A549 (cell line): ENCODE results near the gene PITPNM3. TPM values are rescaled to one million over a fixed set of nuclear protein-coding genes. Genes with fewer than 3 reads are reported as not detected.

Experiments
- ATAC-seq, 2 experiments: fragments of 200-7000 bp in 1 of 2; fragments of >200 bp in 1 of 2; cut with Nextera tagmentation in 1 of 2; cut with Tn5 transposase in 1 of 2; 3 replicates each; pipeline versions ENCODE4 v1.8.0 to v1.9.1; 2018 to 2020; ENCODE audit warnings: mild to moderate bottlenecking in 1 of 2, moderate library complexity in 1 of 2
- CTCF ChIA-PET: fragments of 300-600 bp; sonication (Branson Sonifier 250); formaldehyde crosslinking; extraction: SDS; loops from one replicate; lab custom pipeline; 2021; ENCODE audit warnings: antibody characterized with exemption, inconsistent platforms; lab: Yijun Ruan, JAX
- POLR2A ChIA-PET: fragments of 350-600 bp; formaldehyde crosslinking; extraction: SDS; loops from one replicate; lab custom pipeline; 2021; ENCODE audit warnings: antibody characterized with exemption, inconsistent platforms; lab: Yijun Ruan, JAX
- DNase-seq, 2 experiments: peaks; one replicate each; pipeline versions ENCODE4 v3.0.0 to v3.0.0-alpha.2; 2011 to 2016; ENCODE audit warnings: low read depth in 1 of 2, low spot score in 1 of 2
- FAIRE-seq: peaks from 2 replicates; lab custom pipeline; 2011; peaks lifted over from hg19 to GRCh38; lab: Jason Lieb, UNC
- H3K27ac ChIP-seq, 2 experiments: fragments of >200 bp; sonication (Bioruptor Twin); formaldehyde crosslinking; 3 replicates each; pipeline ENCODE4 v1.5.1; 2016 to 2017
- H3K4me1 ChIP-seq: fragments of >200 bp; sonication (Bioruptor Twin); formaldehyde crosslinking; 3 replicates; pipeline ENCODE4 v1.6.1; 2016
- H3K4me2 ChIP-seq: fragments of >200 bp; sonication (Bioruptor Twin); formaldehyde crosslinking; 3 replicates; pipeline ENCODE4 v1.6.1; 2016
- H3K4me3 ChIP-seq: fragments of >200 bp; sonication (Bioruptor Twin); formaldehyde crosslinking; 3 replicates; pipeline ENCODE4 v1.5.1; 2016
- H3K9me3 ChIP-seq: fragments of >200 bp; sonication (Bioruptor Twin); formaldehyde crosslinking; 3 replicates; pipeline ENCODE4 v1.6.1; 2016
- BCL3 ChIP-seq: fragments of >200 bp; sonication (Bioruptor Twin); formaldehyde crosslinking; IDR thresholded peaks from 3 replicates; pipeline ENCODE4 v1.6.1; 2016
- CBX2 ChIP-seq: fragments of 200-600 bp; sonication (generic); IDR thresholded peaks from 2 replicates; pipeline ENCODE4 v1.6.1; 2016; ENCODE audit warnings: low read depth, mild to moderate bottlenecking, borderline replicate concordance
- CEBPB ChIP-seq, 2 experiments: fragments of >200 bp in 1 of 2; sonication (Bioruptor Twin) in 1 of 2; formaldehyde crosslinking in 1 of 2; IDR thresholded peaks; 2 replicates each; pipeline ENCODE4 v1.6.1; 2012 to 2016
- CHD2 ChIP-seq: fragments of 150-350 bp; IDR thresholded peaks from 2 replicates; pipeline ENCODE4 v1.6.1; 2014; ENCODE audit warnings: low read length; ENCODE audit not compliant: partially characterized antibody
- EHF ChIP-seq: fragments of 250-450 bp; sonication (Bioruptor Pico); IDR thresholded peaks from 2 replicates; pipeline ENCODE4 v1.5.0; 2020; ENCODE audit warnings: mild to moderate bottlenecking
- EP300 ChIP-seq, 2 experiments: fragments of >200 bp; sonication (Bioruptor Twin); formaldehyde crosslinking; IDR thresholded peaks; 2 replicates in 1 of 2; 3 replicates in 1 of 2; pipeline ENCODE4 v1.6.1; 2016 to 2017
- ESRRA ChIP-seq: fragments of 150-350 bp; IDR thresholded peaks from 2 replicates; pipeline ENCODE4 v1.6.1; 2014; ENCODE audit warnings: mild to moderate bottlenecking, low read length, borderline replicate concordance
- FOSB ChIP-seq: fragments of 250-450 bp; sonication (Bioruptor Pico); IDR thresholded peaks from 2 replicates; pipeline ENCODE4 v1.5.0; 2020; ENCODE audit warnings: mild to moderate bottlenecking, moderate library complexity
- FOXS1 ChIP-seq: fragments of 250-450 bp; sonication (Bioruptor Pico); IDR thresholded peaks from 2 replicates; pipeline ENCODE4 v1.5.0; 2020; ENCODE audit warnings: mild to moderate bottlenecking, moderate library complexity
- HDAC2 ChIP-seq: fragments of 200-600 bp; sonication (generic); IDR thresholded peaks from 2 replicates; pipeline ENCODE4 v1.6.1; 2016
- HEYL ChIP-seq: fragments of 250-450 bp; sonication (Bioruptor Pico); IDR thresholded peaks from 2 replicates; pipeline ENCODE4 v1.8.0; 2021; ENCODE audit warnings: mild to moderate bottlenecking, moderate library complexity
- HOXA7 ChIP-seq: fragments of 250-450 bp; sonication (Bioruptor Pico); IDR thresholded peaks from 2 replicates; pipeline ENCODE4 v1.5.0; 2020; ENCODE audit warnings: mild to moderate bottlenecking, moderate library complexity
- HOXB13 ChIP-seq: fragments of 250-450 bp; sonication (Bioruptor Pico); IDR thresholded peaks from 2 replicates; pipeline ENCODE4 v1.5.0; 2020; ENCODE audit warnings: low read depth, mild to moderate bottlenecking, moderate library complexity
- HOXB5 ChIP-seq: fragments of 250-450 bp; sonication (Bioruptor Pico); IDR thresholded peaks from 2 replicates; pipeline ENCODE4 v1.5.0; 2020; ENCODE audit warnings: mild to moderate bottlenecking, moderate library complexity
- JUN ChIP-seq, 2 experiments: fragments of >200 bp; sonication (Bioruptor Twin); formaldehyde crosslinking; IDR thresholded peaks; 2 replicates in 1 of 2; 3 replicates in 1 of 2; pipeline ENCODE4 v1.6.1; 2016 to 2017
- KDM1A ChIP-seq: fragments of 200-600 bp; sonication (generic); IDR thresholded peaks from 2 replicates; pipeline ENCODE4 v1.6.1; 2016; ENCODE audit warnings: low read depth, mild to moderate bottlenecking
- MAX ChIP-seq: IDR thresholded peaks from 2 replicates; pipeline ENCODE4 v1.6.1; 2012
- MAZ ChIP-seq: fragments of 150-350 bp; IDR thresholded peaks from 2 replicates; pipeline ENCODE4 v1.6.1; 2014; ENCODE audit warnings: antibody characterized with exemption, low read depth, low read length, borderline replicate concordance
- NFE2L2 ChIP-seq: fragments of 150-350 bp; conservative IDR thresholded peaks from 2 replicates; pipeline ENCODE4 v1.6.1; 2014; ENCODE audit warnings: low read length
- RCOR1 ChIP-seq: fragments of 150-350 bp; IDR thresholded peaks from 2 replicates; pipeline ENCODE4 v1.6.1; 2014; ENCODE audit warnings: antibody characterized with exemption, low read length, low read depth
- RFX5 ChIP-seq: fragments of 450-650 bp; IDR thresholded peaks from 2 replicates; pipeline ENCODE4 v1.7.1; 2014; ENCODE audit warnings: antibody characterized with exemption, mild to moderate bottlenecking, moderate library complexity
- RNF2 ChIP-seq: fragments of 200-600 bp; sonication (generic); IDR thresholded peaks from 2 replicates; pipeline ENCODE4 v1.6.1; 2016; ENCODE audit warnings: low read depth, mild to moderate bottlenecking, antibody characterized with exemption, moderate library complexity, borderline replicate concordance
- TP53 ChIP-seq: fragments of 250-450 bp; sonication (Bioruptor Pico); IDR thresholded peaks from 2 replicates; pipeline ENCODE4 v1.5.0; 2021; ENCODE audit warnings: mild to moderate bottlenecking, moderate library complexity
- ZFP36 ChIP-seq: fragments of 450-650 bp; IDR thresholded peaks from 2 replicates; pipeline ENCODE4 v1.6.1; 2014; ENCODE audit warnings: borderline replicate concordance; ENCODE audit not compliant: partially characterized antibody
- ZSCAN20 ChIP-seq: fragments of 250-450 bp; sonication (Bioruptor Pico); IDR thresholded peaks from 2 replicates; pipeline ENCODE4 v1.8.0; 2022; ENCODE audit warnings: mild to moderate bottlenecking, moderate library complexity
- WGBS: methylation state at CpG from one replicate; pipeline ENCODE4 v1.1.6; 2017; ENCODE audit errors: missing lambda C conversion rate; 5-methylcytosine and 5-hydroxymethylcytosine counted together
- polyA plus RNA-seq, 4 experiments: library from polyadenylated mRNA; depleted of rRNA in 3 of 4; stranded (reverse); fragments of >200 nt; fragmentation: RNase III in 1 of 4; extraction: RNeasy Plus Mini Kit Qiagen cat#74134 plus additional on column Dnase treatment in 1 of 4; gene quantifications; 2 replicates in 3 of 4; 3 replicates in 1 of 4; pipeline ENCODE4 v1.2.3, GENCODE V29; 2011 to 2017

Gene PITPNM3
- polyA plus RNA-seq, 2 of the 4 experiments (the other 2 are of a cell fraction) = 0.80 to 2.2 TPM

DNA sequence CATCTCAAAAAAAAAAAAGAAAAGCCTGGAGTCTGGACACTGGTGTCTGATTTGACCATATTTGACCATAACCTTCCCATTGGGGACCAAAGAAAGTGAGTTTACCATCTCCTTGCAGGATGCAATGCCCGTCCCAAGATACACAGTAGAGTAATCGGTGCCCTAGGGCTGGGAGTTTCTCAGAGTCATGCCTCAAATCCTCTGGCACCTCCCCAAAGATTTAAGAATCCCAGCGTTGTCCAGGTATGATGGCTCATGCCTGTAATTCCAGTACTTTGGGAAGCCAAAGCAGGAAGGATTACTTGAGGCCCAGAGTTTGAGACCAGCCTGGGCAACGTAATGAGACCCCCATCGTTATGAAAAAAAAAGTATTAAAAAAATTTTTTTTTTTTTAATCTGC is 5.0 kb downstream of the PITPNM3 start:
- no peak overlapping the region for H3K4me2 ChIP-seq
- ChIA-PET CTCF (interaction anchor here (1.1 to 10.9 kb wide), 3 partner anchors 19 to 78 kb away, joined by 3 to 105 read pairs (median 4); no protein-coding TSS in a partner anchor), POLR2A (no interaction called here)

DNA sequence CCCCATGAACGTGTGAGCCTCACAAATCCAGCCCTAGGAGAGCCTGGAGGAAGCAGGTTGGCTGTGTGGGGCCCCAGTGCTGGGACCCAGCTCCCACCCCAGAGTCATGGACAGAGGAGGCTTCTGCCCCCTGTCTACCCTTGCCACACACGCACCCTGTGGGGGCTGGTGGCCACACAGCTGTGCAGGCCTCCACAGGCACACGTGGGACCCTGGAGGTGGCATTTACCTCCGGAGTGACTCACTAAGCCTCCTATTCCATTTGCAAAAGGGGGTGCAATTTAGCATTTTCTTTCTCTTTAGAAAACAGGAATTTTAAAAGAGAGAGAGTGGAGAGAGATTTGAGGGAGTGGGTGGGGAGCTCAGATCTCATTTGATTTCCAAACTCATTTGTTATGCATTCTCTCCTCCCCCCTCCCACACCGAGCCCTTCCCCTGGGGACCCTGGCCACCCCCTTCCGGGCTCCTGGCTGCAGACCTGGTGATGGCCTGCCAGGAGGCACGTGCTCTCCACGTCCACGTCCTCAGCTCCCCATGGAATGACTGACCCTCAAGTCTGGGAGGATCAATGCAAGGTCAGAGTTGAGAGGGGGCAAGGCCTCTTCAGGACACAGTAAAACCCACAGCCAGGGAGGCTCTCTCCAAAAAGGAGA is 6.8 kb downstream of the PITPNM3 start:
- H3K27ac ChIP-seq = no peak overlapping the region; a peak in 1 of 6 replicates
- 62% methylated on average over 8 of the region's 9 CpGs for WGBS
- no peaks in the 10 kb centered on the region for H3K9me3 ChIP-seq
- peaks cover 10% of the 10 kb centered on the region; the same call in 2 of the 3 replicates for H3K4me1 ChIP-seq
- DNase-seq = no peak
- no peak overlapping the region for H3K4me3 ChIP-seq
- ChIA-PET CTCF (interaction anchor here (0.7 to 10.9 kb wide), 12 partner anchors 10 to 117 kb away, joined by 3 to 105 read pairs (median 3); no protein-coding TSS in a partner anchor), POLR2A (no interaction called here)
- FAIRE-seq = no peak
- 0 out of 6 replicates have a peak, but pooled peaks of 1 of the 2 experiments have one; percentile 5 for ATAC-seq
- H3K4me2 ChIP-seq = no peak overlapping the region
- TF ChIP-seq RNF2 (no peak), HDAC2 (no peak), HOXA7 (no peak), HEYL (CRISPR knock-in tag) (no peak), MAX (no peak), EP300 (IDR thresholded peaks at IDR 0.05) (no peak), RFX5 (no peak), HOXB5 (no peak), ZFP36 (no peak), JUN (IDR thresholded peaks at IDR 0.05) (no peak), FOSB (CRISPR knock-in tag) (no peak), KDM1A (no peak), FOXS1 (CRISPR knock-in tag) (no peak), CHD2 (no peak), EHF (CRISPR knock-in tag) (no peak), CEBPB (IDR thresholded peaks at IDR 0.05) (no peak)

More for the DNA sequence above, 5.0 kb downstream of the PITPNM3 start:
- H3K4me3 ChIP-seq = no peak overlapping the region
- H3K4me1 ChIP-seq = peaks cover 17% of the 10 kb centered on the region; the same call in 2 of the 3 replicates
- no peaks in the 10 kb centered on the region for H3K9me3 ChIP-seq
- FAIRE-seq = no peak
- TF ChIP-seq HOXB5 (no peak), NFE2L2 (no peak), ESRRA (no peak), BCL3 (no peak), MAZ (no peak), TP53 (CRISPR knock-in tag) (no peak), CBX2 (no peak), EHF (CRISPR knock-in tag) (no peak), ZSCAN20 (CRISPR knock-in tag) (no peak), RCOR1 (no peak), HOXB13 (no peak)
- TF ChIP-seq, all 56 proteins: peak for 0
- no peak overlapping the region for H3K27ac ChIP-seq
- 67% methylated on average over 5 of the region's 5 CpGs for WGBS
- DNase-seq = no peak
- ATAC-seq = no peak
